OCI-LY1 (cell line): ENCODE results near the gene CASKIN2.

Source experiments
- H2AFZ ChIP-seq: fragments of 200-600 bp; sonication (generic), shearing (Covaris generic); 2 replicates; pipeline ENCODE4 v1.6.0; 2014; ENCODE audit warnings: antibody characterized with exemption, mild to moderate bottlenecking, low read length
- H3F3A ChIP-seq: fragments of 200-600 bp; sonication (generic), shearing (Covaris generic); 2 replicates; pipeline ENCODE4 v1.6.0; 2014; ENCODE audit warnings: mild to moderate bottlenecking, antibody characterized with exemption, low read length, moderate library complexity; ENCODE audit not compliant: insufficient read depth
- H3K27ac ChIP-seq: fragments of 200-600 bp; sonication (generic); 2 replicates; pipeline ENCODE4 v1.5.1; 2014; ENCODE audit warnings: low read length, mixed run types, mild to moderate bottlenecking, low read depth; ENCODE audit not compliant: poor library complexity, severe bottlenecking
- H3K27me3 ChIP-seq: fragments of 200-600 bp; sonication (generic); 2 replicates; pipeline ENCODE4 v1.6.0; 2014; ENCODE audit warnings: antibody characterized with exemption, mild to moderate bottlenecking, low read length, moderate library complexity; ENCODE audit not compliant: insufficient read depth
- H3K36me3 ChIP-seq: fragments of 200-600 bp; sonication (generic); 2 replicates; pipeline ENCODE4 v1.6.1; 2014; ENCODE audit warnings: mild to moderate bottlenecking, antibody characterized with exemption, low read length, moderate library complexity, mixed read lengths; ENCODE audit not compliant: insufficient read depth
- H3K4me1 ChIP-seq: fragments of 200-600 bp; sonication (generic); 2 replicates; pipeline ENCODE4 v1.5.1; 2014; ENCODE audit warnings: mild to moderate bottlenecking, low read length, moderate library complexity; ENCODE audit not compliant: insufficient read depth, severe bottlenecking
- H3K4me2 ChIP-seq: fragments of 200-600 bp; sonication (generic), shearing (Covaris generic); 2 replicates; pipeline ENCODE4 v1.6.1; 2014; ENCODE audit warnings: low read length
- H3K4me3 ChIP-seq: fragments of 200-600 bp; sonication (generic); 2 replicates; pipeline ENCODE4 v1.5.1; 2014; ENCODE audit warnings: low read length, low read depth, mild to moderate bottlenecking, mixed read lengths; ENCODE audit not compliant: poor library complexity, severe bottlenecking
- H3K79me2 ChIP-seq: fragments of 200-600 bp; shearing (Covaris generic); 2 replicates; pipeline ENCODE4 v1.6.1; 2016; ENCODE audit warnings: mixed run types, low read length, mixed read lengths; ENCODE audit not compliant: insufficient read depth
- H3K9ac ChIP-seq: fragments of 200-600 bp; sonication (generic), shearing (Covaris generic); 2 replicates; pipeline ENCODE4 v1.6.1; 2014; ENCODE audit warnings: mild to moderate bottlenecking, low read length, mixed read lengths
- H3K9me2 ChIP-seq: fragments of 200-600 bp; sonication (generic), shearing (Covaris generic); 2 replicates; pipeline ENCODE4 v1.6.1; 2014; ENCODE audit warnings: low read depth, mild to moderate bottlenecking, low read length, mixed read lengths
- H3K9me3 ChIP-seq: fragments of 200-600 bp; shearing (Covaris generic); 2 replicates; pipeline ENCODE4 v1.6.1; 2014; ENCODE audit warnings: low read length, mixed read lengths
- H4K20me1 ChIP-seq: fragments of 200-600 bp; sonication (generic), shearing (Covaris generic); 2 replicates; pipeline ENCODE4 v1.6.0; 2016; ENCODE audit warnings: mild to moderate bottlenecking, low read length; ENCODE audit not compliant: insufficient read depth
- CTCF ChIP-seq: fragments of 200-600 bp; sonication (generic), shearing (Covaris generic); IDR thresholded peaks from 2 replicates; pipeline ENCODE4 v1.5.1; 2017; ENCODE audit warnings: mild to moderate bottlenecking, antibody characterized with exemption, low read length, moderate library complexity, mixed read lengths
- EZH2 ChIP-seq: fragments of 200-600 bp; sonication (generic), shearing (Covaris generic); IDR thresholded peaks from 2 replicates; pipeline ENCODE4 v1.8.0; 2017; ENCODE audit warnings: borderline replicate concordance, mixed run types, mild to moderate bottlenecking, antibody characterized with exemption, low read length, moderate library complexity, mixed read lengths

Gene CASKIN2

DNA sequence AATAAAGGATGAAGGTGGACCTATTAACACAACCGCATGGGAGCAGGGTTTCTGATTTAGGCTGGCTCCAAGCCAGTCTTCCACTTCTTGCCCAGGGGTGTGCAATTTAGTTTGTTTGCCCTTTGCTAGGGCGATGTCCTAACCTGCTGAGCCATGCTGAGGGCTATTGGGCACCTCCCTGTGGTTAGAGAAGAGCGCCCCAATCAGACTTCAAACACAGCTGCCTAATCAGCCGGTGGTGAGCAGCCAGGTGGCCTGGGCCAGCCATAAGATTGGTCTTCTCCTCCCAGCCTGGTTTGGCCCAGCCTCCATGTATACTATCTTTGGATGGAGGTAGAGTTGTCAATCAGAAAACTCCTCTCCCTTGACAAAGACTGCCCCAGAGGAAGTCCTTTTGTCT lies 43.2 kb downstream of the CASKIN2 start:
- no peak for TF ChIP-seq EZH2
- no peak for TF ChIP-seq CTCF
- no peaks in the 10 kb centered on the region for H4K20me1 ChIP-seq
- no peaks in the 10 kb centered on the region for H3K9me3 ChIP-seq
- H3K4me1 ChIP-seq: peaks cover 9% of the 10 kb centered on the region
- H3K9me2 ChIP-seq: no peaks in the 10 kb centered on the region
- no peak overlapping the region for H3K27ac ChIP-seq
- no peak overlapping the region for H3K4me2 ChIP-seq
- H3K9ac ChIP-seq: no peak overlapping the region
- no peak overlapping the region for H3K4me3 ChIP-seq
- H3K27me3 ChIP-seq: no peaks in the 10 kb centered on the region
- H3F3A ChIP-seq: no peaks in the 10 kb centered on the region
- peaks cover 10% of the 10 kb centered on the region; the same call in 1 of the 2 replicates for H3K36me3 ChIP-seq
- no peaks in the 10 kb centered on the region for H3K79me2 ChIP-seq
- no peak overlapping the region for H2AFZ ChIP-seq

DNA sequence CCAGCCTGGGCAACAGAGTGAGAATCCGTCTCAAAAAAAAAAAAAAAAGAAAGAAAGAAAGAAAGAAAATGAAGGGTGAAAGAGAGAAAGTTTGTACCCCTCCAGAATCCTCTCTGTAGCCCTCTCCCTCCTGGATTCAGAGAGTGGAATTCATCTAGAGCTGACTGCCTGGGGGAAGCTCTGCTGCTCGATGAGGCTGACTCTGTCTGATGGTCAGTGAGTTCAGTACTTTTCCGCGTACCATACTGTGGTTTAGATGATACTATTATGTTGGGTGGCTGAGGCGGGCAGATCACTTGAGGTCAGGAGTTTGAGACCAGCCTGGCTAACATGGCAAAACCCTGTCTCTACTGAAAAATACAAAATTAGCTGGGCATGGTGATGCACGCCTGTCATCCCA lies 44.1 kb downstream of the CASKIN2 start:
- no peak overlapping the region for H3K4me3 ChIP-seq
- TF ChIP-seq CTCF (no peak), EZH2 (no peak)

DNA sequence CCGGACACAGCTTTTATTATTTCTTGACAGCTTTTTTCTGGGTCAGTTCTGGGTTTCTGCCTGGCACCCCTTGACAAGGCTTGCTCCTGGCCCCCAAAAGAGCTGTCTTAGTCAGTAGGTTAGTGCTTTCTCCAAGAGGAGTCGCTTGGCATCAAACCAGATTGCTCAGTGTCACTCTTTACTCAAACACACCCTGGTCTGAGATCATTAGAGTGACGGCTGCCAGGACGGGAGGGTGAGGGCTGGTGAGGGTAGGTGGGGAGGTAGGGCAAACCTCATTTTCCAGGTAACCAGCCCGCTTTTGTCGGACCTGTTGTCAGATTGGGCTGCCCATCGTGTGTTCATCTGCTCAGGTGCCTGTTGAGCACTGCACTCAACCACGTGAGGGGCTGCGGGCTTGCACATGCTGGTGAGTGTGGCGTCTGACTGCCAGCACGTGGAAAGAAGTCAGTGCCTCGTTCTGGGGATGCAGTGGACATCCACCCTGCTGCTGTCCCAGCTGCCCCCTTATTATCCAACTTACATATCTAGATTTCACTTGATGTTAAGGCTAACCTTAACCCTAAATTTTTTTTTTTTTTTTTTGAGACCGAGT lies 46.5 kb downstream of the CASKIN2 start:
- Histone ChIP-seq H3K27me3 (no peaks in the 10 kb centered on the region), H3K79me2 (no peaks in the 10 kb centered on the region), H3K27ac (no peak overlapping the region), H3K4me3 (no peak overlapping the region), H3K9ac (no peak overlapping the region), H3K4me1 (peaks cover 9% of the 10 kb centered on the region), H3F3A (no peaks in the 10 kb centered on the region), H3K4me2 (no peak overlapping the region), H2AFZ (no peak overlapping the region), H3K36me3 (peaks cover 10% of the 10 kb centered on the region; the same call in 1 of the 2 replicates), H3K9me2 (no peaks in the 10 kb centered on the region), H4K20me1 (no peaks in the 10 kb centered on the region), H3K9me3 (no peaks in the 10 kb centered on the region)
- TF ChIP-seq CTCF: no peak
- no peak for TF ChIP-seq EZH2

More for the DNA sequence above, 44.1 kb downstream of the CASKIN2 start:
- peaks cover 10% of the 10 kb centered on the region; the same call in 1 of the 2 replicates for H3K36me3 ChIP-seq
- no peaks in the 10 kb centered on the region for H4K20me1 ChIP-seq
- H3K9me3 ChIP-seq: no peaks in the 10 kb centered on the region
- H3K4me2 ChIP-seq: no peak overlapping the region
- H3K4me1 ChIP-seq: peaks cover 9% of the 10 kb centered on the region
- no peak overlapping the region for H3K27ac ChIP-seq
- H2AFZ ChIP-seq: no peak overlapping the region
- no peaks in the 10 kb centered on the region for H3K79me2 ChIP-seq
- no peak overlapping the region for H3K9ac ChIP-seq
- no peaks in the 10 kb centered on the region for H3K27me3 ChIP-seq
- H3K9me2 ChIP-seq: no peaks in the 10 kb centered on the region
- no peaks in the 10 kb centered on the region for H3F3A ChIP-seq
